Measurements from ENCODE around the gene IGFALS. TPM values are rescaled to one million over a fixed set of nuclear protein-coding genes. Genes with fewer than 3 reads are reported as not detected.

Gene IGFALS
- total and polyA plus RNA-seq, 2 donors (not counting 3 experiments of a cell fraction or from before 2014, with no cell fraction given), result not detected

DNA sequence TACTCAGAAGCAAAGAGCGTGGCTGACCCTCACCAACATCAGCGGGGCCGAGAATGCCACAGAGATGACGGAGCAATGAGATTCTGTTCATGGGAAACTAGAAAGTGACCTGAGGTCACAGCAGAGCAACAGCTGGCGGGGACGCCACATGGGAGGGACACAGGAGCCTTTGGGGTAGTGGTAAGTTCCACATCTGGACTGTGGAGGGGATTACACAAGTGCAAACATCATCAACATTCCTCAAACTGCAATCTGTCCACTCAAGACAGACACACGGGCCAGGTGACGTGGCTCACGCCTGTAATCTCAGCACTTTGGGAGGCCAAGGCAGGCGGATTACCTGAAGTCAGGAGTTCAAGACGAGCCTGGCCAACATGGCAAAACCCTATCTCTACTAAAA is 22.0 kb upstream of the IGFALS start:
- Histone ChIP-seq H3K4me1 (ENCODE audit: control insufficient read depth, extremely low read depth, insufficient read depth, low read length) (no peaks in the 10 kb centered on the region), H3K27ac (ENCODE audit: insufficient read depth, low read depth, low read length) (no peak overlapping the region), H3K9me1 (replicated peaks; ENCODE audit: control insufficient read depth, extremely low read depth, insufficient read depth, low read length) (no peaks in the 10 kb centered on the region), H3K9me3 (replicated peaks; ENCODE audit: control insufficient read depth, insufficient read depth, low read length) (no peaks in the 10 kb centered on the region), H3K4me3 (replicated peaks in 1 of 3; ENCODE audit: insufficient read depth in 1 of 3, low read depth in 1 of 3, low read length in 3 of 3) (no peak overlapping the region), H3K36me3 (ENCODE audit: control insufficient read depth in 2 of 2, extremely low read depth in 1 of 2, insufficient read depth in 2 of 2, low read length in 2 of 2) (peaks cover 0 to 27% of the 10 kb centered on the region in 2 experiments), H3K9ac (replicated peaks; ENCODE audit: extremely low read depth, insufficient read depth, low read length) (no peak overlapping the region), H3K4me2 (ENCODE audit: insufficient read depth, low read length) (no peak overlapping the region), H3K79me2 (ENCODE audit: control insufficient read depth, insufficient read depth, low read length) (no peaks in the 10 kb centered on the region), H4K20me1 (replicated peaks; ENCODE audit: control insufficient read depth, extremely low read depth, insufficient read depth, low read length) (no peaks in the 10 kb centered on the region), H2AFZ (ENCODE audit: low read depth, low read length) (no peak overlapping the region), H3K27me3 (ENCODE audit: control insufficient read depth in 2 of 2, insufficient read depth in 2 of 2, low read length in 2 of 2) (no peaks in the 10 kb centered on the region)
- BruUV-seq (replicated peaks), result no TSS peak
- intact Hi-C loops (cut with micrococcal nuclease) (no loop called here), dilution Hi-C loops (cut with MboI; ENCODE audit: extremely low pct_ligation_motif_present, low sequenced_read_pairs) (no loop called here)
- FAIRE-seq (no peak), DNase-seq (ENCODE audit: low read depth, low spot score) (no peak)
- POLR2A ChIA-PET, result no interaction called here
- no peak for TF ChIP-seq MYC (IDR thresholded peaks at IDR 0.05; ENCODE audit: low read depth, low read length)
- no peak for TF ChIP-seq POLR2AphosphoS5 (IDR thresholded peaks at IDR 0.05; ENCODE audit: insufficient read depth, low read depth, low read length)
- no peak for TF ChIP-seq POLR2A (IDR thresholded peaks at IDR 0.05; ENCODE audit: low read depth, low read length)
- no peak for TF ChIP-seq GATA2 (IDR thresholded peaks at IDR 0.05; ENCODE audit: insufficient read depth, insufficient read length, low read depth, low read length)
- TF ChIP-seq, protein P1, sequence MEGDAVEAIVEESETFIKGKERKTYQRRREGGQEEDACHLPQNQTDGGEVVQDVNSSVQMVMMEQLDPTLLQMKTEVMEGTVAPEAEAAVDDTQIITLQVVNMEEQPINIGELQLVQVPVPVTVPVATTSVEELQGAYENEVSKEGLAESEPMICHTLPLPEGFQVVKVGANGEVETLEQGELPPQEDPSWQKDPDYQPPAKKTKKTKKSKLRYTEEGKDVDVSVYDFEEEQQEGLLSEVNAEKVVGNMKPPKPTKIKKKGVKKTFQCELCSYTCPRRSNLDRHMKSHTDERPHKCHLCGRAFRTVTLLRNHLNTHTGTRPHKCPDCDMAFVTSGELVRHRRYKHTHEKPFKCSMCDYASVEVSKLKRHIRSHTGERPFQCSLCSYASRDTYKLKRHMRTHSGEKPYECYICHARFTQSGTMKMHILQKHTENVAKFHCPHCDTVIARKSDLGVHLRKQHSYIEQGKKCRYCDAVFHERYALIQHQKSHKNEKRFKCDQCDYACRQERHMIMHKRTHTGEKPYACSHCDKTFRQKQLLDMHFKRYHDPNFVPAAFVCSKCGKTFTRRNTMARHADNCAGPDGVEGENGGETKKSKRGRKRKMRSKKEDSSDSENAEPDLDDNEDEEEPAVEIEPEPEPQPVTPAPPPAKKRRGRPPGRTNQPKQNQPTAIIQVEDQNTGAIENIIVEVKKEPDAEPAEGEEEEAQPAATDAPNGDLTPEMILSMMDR (IDR thresholded peaks at IDR 0.05; ENCODE audit: extremely low read depth in 1 of 2, insufficient read depth in 1 of 2, low read depth in 1 of 2, low read length in 2 of 2), result no peak
- CTCF ChIA-PET, result interaction anchor here (0.7 kb wide), 1 partner anchor 43 kb away, joined by 4 read pairs; no protein-coding TSS in a partner anchor

DNA sequence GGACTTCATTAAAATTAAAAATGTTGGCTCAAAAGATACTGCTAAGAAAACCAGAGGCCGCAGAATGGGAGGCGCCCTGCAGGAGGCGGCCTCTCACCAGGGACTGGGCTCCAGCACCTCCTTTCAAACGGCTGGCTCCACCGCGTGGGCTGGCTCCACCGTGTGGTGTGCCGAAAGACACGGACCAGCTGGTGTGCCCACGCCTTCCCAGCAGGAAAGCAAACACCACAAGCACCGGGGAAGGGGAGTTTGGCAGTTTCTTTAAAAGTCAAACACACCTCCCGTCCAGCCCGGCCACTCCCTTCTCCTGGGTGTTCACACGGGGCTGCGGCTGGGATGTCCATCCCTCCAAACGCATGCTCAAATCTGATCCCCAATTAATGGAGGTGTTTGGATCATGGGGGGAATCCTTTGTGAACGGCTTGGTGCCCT is 19.2 kb upstream of the IGFALS start:
- intact Hi-C loops (cut with micrococcal nuclease), result no loop called here
- Histone ChIP-seq H3K36me3 (ENCODE audit: control insufficient read depth in 2 of 2, extremely low read depth in 1 of 2, insufficient read depth in 2 of 2, low read length in 2 of 2) (peaks cover 0 to 37% of the 10 kb centered on the region in 2 experiments), H3K4me1 (ENCODE audit: control insufficient read depth, extremely low read depth, insufficient read depth, low read length) (no peaks in the 10 kb centered on the region), H3K4me2 (ENCODE audit: insufficient read depth, low read length) (no peak overlapping the region), H3K9me1 (replicated peaks; ENCODE audit: control insufficient read depth, extremely low read depth, insufficient read depth, low read length) (no peaks in the 10 kb centered on the region), H3K27ac (ENCODE audit: insufficient read depth, low read depth, low read length) (no peak overlapping the region), H3K79me2 (ENCODE audit: control insufficient read depth, insufficient read depth, low read length) (no peaks in the 10 kb centered on the region), H3K4me3 (replicated peaks in 1 of 3; ENCODE audit: insufficient read depth in 1 of 3, low read depth in 1 of 3, low read length in 3 of 3) (no peak overlapping the region), H3K9me3 (replicated peaks; ENCODE audit: control insufficient read depth, insufficient read depth, low read length) (no peaks in the 10 kb centered on the region), H3K27me3 (ENCODE audit: control insufficient read depth in 2 of 2, insufficient read depth in 2 of 2, low read length in 2 of 2) (no peaks in the 10 kb centered on the region), H2AFZ (ENCODE audit: low read depth, low read length) (no peak overlapping the region), H4K20me1 (replicated peaks; ENCODE audit: control insufficient read depth, extremely low read depth, insufficient read depth, low read length) (no peaks in the 10 kb centered on the region), H3K9ac (replicated peaks; ENCODE audit: extremely low read depth, insufficient read depth, low read length) (no peak overlapping the region)
- TF ChIP-seq, protein P1 (IDR thresholded peaks at IDR 0.05; ENCODE audit: extremely low read depth in 1 of 2, insufficient read depth in 1 of 2, low read depth in 1 of 2, low read length in 2 of 2), result peak; percentile 51 to 53
- no peak for TF ChIP-seq FOS (IDR thresholded peaks at IDR 0.05; ENCODE audit: borderline replicate concordance, insufficient read depth, low read length)
- DNase-seq (ENCODE audit: low read depth, low spot score) (peak; percentile 39), FAIRE-seq (no peak)
- ChIA-PET CTCF (interaction anchor here (1.0 to 2.0 kb wide), 2 partner anchors 12 kb away, joined by 3 to 6 read pairs; no protein-coding TSS in a partner anchor), POLR2A (no interaction called here)
- dilution Hi-C loops (cut with MboI; ENCODE audit: extremely low pct_ligation_motif_present, low sequenced_read_pairs), result no loop called here
- BruUV-seq (replicated peaks), result no TSS peak

All from endothelial cell of umbilical vein (primary cell).